WTC11 (cell line): ENCODE measurements around the gene POTEG.
"Not testable (repeated sequence)": the region's sequence is repeated elsewhere in the genome, so short reads cannot be mapped to it uniquely, and the experiment has no call there.

ENCODE experiments used
- NFE2L1 ChIP-seq: sonication (generic); formaldehyde crosslinking; IDR thresholded peaks from 2 replicates; pipeline ENCODE4 v1.8.1; 2023; ENCODE audit warnings: missing genetic modification reagents
- OVOL2 ChIP-seq: fragments of 250-450 bp; sonication (Bioruptor Pico); IDR thresholded peaks from 2 replicates; pipeline ENCODE4 v1.9.0; 2021; ENCODE audit warnings: mild to moderate bottlenecking, borderline replicate concordance
- TEAD1 ChIP-seq: sonication (generic); formaldehyde crosslinking; IDR thresholded peaks from 2 replicates; pipeline ENCODE4 v1.8.0; 2022; ENCODE audit warnings: mild to moderate bottlenecking, missing genetic modification reagents
- TF ChIP-seq, protein P1 (sequence below): fragments of 200-600 bp; IDR thresholded peaks from 2 replicates; pipeline ENCODE4 v1.8.0; 2022; ENCODE audit warnings: antibody characterized with exemption
- TF ChIP-seq, protein P2 (sequence below): fragments of 250-450 bp; sonication (Bioruptor Pico); IDR thresholded peaks from 2 replicates; pipeline ENCODE4 v1.9.0; 2021; ENCODE audit warnings: moderate library complexity, mild to moderate bottlenecking, inconsistent platforms, borderline replicate concordance

DNA sequence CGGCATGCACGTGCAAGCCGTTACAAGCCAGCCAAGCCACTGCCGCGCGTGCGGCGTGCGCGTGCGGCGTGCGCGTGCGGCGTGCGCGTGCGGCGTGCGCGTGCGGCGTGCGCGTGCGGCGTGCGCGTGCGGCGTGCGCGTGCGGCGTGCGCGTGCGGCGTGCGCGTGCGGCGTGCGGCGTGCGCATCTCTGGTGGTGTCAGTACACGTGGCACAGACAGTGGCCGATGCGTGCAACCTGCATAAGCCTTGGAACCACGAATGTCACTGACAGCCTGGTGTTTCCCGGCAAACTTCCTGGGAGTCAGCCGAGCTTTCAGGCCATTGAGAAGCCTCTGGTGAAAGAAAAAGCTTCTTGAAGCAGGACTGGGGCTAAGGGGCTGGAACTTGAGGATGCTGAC is 750 bp upstream of the POTEG start:
- TF ChIP-seq TEAD1, NFE2L1, OVOL2 (CRISPR knock-in tag): not testable (repeated sequence)
- TF ChIP-seq, protein P1, sequence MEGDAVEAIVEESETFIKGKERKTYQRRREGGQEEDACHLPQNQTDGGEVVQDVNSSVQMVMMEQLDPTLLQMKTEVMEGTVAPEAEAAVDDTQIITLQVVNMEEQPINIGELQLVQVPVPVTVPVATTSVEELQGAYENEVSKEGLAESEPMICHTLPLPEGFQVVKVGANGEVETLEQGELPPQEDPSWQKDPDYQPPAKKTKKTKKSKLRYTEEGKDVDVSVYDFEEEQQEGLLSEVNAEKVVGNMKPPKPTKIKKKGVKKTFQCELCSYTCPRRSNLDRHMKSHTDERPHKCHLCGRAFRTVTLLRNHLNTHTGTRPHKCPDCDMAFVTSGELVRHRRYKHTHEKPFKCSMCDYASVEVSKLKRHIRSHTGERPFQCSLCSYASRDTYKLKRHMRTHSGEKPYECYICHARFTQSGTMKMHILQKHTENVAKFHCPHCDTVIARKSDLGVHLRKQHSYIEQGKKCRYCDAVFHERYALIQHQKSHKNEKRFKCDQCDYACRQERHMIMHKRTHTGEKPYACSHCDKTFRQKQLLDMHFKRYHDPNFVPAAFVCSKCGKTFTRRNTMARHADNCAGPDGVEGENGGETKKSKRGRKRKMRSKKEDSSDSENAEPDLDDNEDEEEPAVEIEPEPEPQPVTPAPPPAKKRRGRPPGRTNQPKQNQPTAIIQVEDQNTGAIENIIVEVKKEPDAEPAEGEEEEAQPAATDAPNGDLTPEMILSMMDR: not testable (repeated sequence)
- TF ChIP-seq, protein P2, sequence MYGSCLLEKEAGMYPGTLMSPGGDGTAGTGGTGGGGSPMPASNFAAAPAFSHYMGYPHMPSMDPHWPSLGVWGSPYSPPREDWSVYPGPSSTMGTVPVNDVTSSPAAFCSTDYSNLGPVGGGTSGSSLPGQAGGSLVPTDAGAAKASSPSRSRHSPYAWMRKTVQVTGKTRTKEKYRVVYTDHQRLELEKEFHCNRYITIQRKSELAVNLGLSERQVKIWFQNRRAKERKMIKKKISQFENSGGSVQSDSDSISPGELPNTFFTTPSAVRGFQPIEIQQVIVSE (CRISPR knock-in tag): not testable (repeated sequence)
